ENCODE results near the gene ANGPTL3. TPM values are rescaled to one million over a fixed set of nuclear protein-coding genes. Genes with fewer than 3 reads are reported as not detected.
"Not testable (repeated sequence)": the region's sequence is repeated elsewhere in the genome, so short reads cannot be mapped to it uniquely, and the experiment has no call there.

The ANGPTL3 gene, protein sequence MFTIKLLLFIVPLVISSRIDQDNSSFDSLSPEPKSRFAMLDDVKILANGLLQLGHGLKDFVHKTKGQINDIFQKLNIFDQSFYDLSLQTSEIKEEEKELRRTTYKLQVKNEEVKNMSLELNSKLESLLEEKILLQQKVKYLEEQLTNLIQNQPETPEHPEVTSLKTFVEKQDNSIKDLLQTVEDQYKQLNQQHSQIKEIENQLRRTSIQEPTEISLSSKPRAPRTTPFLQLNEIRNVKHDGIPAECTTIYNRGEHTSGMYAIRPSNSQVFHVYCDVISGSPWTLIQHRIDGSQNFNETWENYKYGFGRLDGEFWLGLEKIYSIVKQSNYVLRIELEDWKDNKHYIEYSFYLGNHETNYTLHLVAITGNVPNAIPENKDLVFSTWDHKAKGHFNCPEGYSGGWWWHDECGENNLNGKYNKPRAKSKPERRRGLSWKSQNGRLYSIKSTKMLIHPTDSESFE
- not detected in 2 replicates for total RNA-seq

DNA sequence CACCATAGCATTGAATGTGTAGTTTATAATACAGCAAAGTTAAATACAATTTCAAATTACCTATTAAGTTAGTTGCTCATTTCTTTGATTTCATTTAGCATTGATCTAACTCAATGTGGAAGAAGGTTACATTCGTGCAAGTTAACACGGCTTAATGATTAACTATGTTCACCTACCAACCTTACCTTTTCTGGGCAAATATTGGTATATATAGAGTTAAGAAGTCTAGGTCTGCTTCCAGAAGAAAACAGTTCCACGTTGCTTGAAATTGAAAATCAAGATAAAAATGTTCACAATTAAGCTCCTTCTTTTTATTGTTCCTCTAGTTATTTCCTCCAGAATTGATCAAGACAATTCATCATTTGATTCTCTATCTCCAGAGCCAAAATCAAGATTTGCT lies at the start of gene ANGPTL3:
Gene ANGPTL3, plus strand, starts transcription at position 240 of the 400 bp plus-strand sequence. Its CDS starts 47 bp downstream, at position 287.
- DNase-seq (ENCODE audit: low spot score) = no peak
- H3K27me3 Mint-ChIP-seq (ENCODE audit: low read depth) = no peaks in the 10 kb centered on the region
- H3K9me3 Mint-ChIP-seq = no peaks in the 10 kb centered on the region
- H3K4me3 Mint-ChIP-seq (ENCODE audit: low read depth) = no peak within 1 kb of the TSS
- H3K4me1 Mint-ChIP-seq (ENCODE audit: low read depth) = peaks cover 4% of the 10 kb centered on the region
- no peak within 1 kb of the TSS for H3K27ac Mint-ChIP-seq
- no peaks in the 10 kb centered on the region for H3K36me3 Mint-ChIP-seq (ENCODE audit: low read depth)
- intact Hi-C loops (cut with micrococcal nuclease) = no loop called here

DNA sequence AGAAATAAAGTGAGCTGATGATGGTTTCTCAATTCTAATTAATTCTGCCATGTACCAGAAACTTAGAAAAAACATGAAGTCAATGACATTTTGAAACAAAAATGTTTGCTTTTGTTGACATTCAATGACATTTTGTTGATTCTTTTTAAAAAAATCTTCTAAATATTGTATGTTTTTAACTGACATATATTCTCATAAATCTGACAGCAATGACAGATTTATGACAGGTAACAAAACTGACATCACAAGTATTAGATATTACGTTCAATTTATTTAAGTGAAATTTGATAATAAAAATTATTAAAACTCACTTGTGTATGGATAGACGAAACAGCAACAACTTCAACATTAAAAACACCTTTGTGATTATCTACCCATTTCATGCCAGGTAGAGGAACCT lies 36.0 kb upstream of the ANGPTL3 start:
- no peak for DNase-seq (ENCODE audit: low spot score)
- intact Hi-C loops (cut with micrococcal nuclease) = no loop called here
- Mint-ChIP-seq H3K4me3 (ENCODE audit: low read depth) (no peak overlapping the region), H3K4me1 (ENCODE audit: low read depth) (no peaks in the 10 kb centered on the region), H3K36me3 (ENCODE audit: low read depth) (no peaks in the 10 kb centered on the region), H3K27me3 (ENCODE audit: low read depth) (no peaks in the 10 kb centered on the region), H3K27ac (no peak overlapping the region), H3K9me3 (no peaks in the 10 kb centered on the region)

DNA sequence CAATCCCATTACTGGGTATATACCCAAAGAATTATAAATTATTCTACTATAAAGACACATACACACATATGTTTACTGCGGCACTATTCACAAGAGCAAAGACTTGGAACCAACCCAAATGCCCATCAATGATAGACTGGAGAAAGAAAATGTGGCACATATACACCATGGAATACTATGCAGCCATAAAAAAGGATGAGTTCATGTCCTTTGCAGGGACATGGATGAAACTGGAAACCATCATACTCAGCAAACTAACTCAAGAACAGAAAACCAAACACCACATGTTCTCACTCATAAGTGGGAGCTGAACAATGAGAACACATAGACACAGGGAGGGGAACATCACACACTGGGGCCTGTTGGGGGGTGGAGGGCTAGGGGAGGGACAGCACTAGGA lies 30.1 kb upstream of the ANGPTL3 start:
- H3K4me1 Mint-ChIP-seq (ENCODE audit: low read depth); H3K36me3 Mint-ChIP-seq (ENCODE audit: low read depth); H3K27me3 Mint-ChIP-seq (ENCODE audit: low read depth); H3K27ac Mint-ChIP-seq; intact Hi-C loops (cut with micrococcal nuclease); H3K4me3 Mint-ChIP-seq (ENCODE audit: low read depth); DNase-seq (ENCODE audit: low spot score): not testable (repeated sequence)
- peaks cover 11% of the 10 kb centered on the region for H3K9me3 Mint-ChIP-seq

DNA sequence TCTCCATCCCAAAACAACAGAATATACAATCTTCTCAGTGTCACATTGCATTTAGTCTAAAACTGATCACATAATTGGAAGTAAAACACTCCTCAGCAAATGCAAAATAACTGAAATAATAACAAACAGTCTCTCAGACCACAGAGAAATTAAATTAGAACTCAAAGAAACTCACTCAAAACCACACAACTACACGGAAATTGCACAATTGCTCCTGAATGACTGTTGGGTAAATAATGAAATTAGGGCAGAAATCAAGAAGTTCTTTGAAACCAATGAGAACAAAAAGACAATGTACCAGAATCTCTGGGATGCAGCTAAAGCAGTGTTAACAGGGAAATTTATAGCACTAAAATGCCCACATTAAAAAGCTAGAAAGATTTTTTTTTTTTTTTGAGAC lies 29.4 kb upstream of the ANGPTL3 start:
- H3K27me3 Mint-ChIP-seq (ENCODE audit: low read depth); H3K4me1 Mint-ChIP-seq (ENCODE audit: low read depth): not testable (repeated sequence)

DNA sequence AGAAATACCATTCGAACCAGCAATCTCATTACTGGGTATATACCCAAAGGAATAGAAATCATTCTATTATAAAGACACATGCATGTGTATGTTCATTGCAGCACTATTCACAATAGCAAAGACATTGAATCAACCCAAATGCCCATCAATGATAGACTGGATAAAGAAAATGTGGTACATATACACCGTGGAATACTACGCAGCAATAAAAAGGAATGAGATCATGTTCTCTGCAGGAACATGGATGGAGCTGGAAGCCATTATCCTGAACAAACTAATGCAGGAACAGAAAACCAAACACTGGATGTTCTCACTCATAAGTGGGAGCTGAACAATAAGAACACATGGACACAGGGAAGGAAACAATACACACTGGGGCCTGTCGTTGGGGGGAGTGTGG lies 25.8 kb upstream of the ANGPTL3 start:
- peaks cover 11% of the 10 kb centered on the region for H3K9me3 Mint-ChIP-seq
- DNase-seq (ENCODE audit: low spot score); H3K27ac Mint-ChIP-seq; H3K36me3 Mint-ChIP-seq (ENCODE audit: low read depth); H3K27me3 Mint-ChIP-seq (ENCODE audit: low read depth); H3K4me1 Mint-ChIP-seq (ENCODE audit: low read depth); H3K4me3 Mint-ChIP-seq (ENCODE audit: low read depth); intact Hi-C loops (cut with micrococcal nuclease): not testable (repeated sequence)

More for the DNA sequence above, 29.4 kb upstream of the ANGPTL3 start:
- H3K4me3 Mint-ChIP-seq (ENCODE audit: low read depth); DNase-seq (ENCODE audit: low spot score); H3K27ac Mint-ChIP-seq; intact Hi-C loops (cut with micrococcal nuclease); H3K36me3 Mint-ChIP-seq (ENCODE audit: low read depth): not testable (repeated sequence)
- peaks cover 11% of the 10 kb centered on the region for H3K9me3 Mint-ChIP-seq

DNA sequence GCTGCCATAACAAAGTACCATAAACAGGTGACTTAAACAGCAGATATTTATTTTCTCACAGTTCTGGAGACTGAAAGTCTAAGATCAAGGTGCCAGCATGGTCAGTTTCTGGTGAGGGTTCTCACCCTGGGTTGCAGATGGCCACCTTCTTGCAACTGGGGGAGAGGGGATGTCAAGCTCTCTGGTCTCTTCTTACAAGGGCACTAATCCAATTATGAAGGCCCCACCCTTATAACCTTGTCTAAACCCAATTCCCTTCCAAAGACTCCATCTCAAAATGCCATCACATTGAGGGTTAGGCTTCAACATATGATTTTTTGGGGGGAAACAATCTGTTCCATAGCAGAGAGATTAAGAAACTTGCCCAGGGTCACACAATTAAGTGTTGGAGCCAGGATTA lies 24.8 kb upstream of the ANGPTL3 start:
- intact Hi-C loops (cut with micrococcal nuclease) = no loop called here
- H3K36me3 Mint-ChIP-seq (ENCODE audit: low read depth) = no peaks in the 10 kb centered on the region
- H3K27ac Mint-ChIP-seq = no peak overlapping the region
- H3K27me3 Mint-ChIP-seq (ENCODE audit: low read depth) = no peaks in the 10 kb centered on the region
- H3K4me3 Mint-ChIP-seq (ENCODE audit: low read depth) = no peak overlapping the region
- DNase-seq (ENCODE audit: low spot score) = no peak
- H3K4me1 Mint-ChIP-seq (ENCODE audit: low read depth) = peaks cover 5% of the 10 kb centered on the region
- H3K9me3 Mint-ChIP-seq = peaks cover 11% of the 10 kb centered on the region

DNA sequence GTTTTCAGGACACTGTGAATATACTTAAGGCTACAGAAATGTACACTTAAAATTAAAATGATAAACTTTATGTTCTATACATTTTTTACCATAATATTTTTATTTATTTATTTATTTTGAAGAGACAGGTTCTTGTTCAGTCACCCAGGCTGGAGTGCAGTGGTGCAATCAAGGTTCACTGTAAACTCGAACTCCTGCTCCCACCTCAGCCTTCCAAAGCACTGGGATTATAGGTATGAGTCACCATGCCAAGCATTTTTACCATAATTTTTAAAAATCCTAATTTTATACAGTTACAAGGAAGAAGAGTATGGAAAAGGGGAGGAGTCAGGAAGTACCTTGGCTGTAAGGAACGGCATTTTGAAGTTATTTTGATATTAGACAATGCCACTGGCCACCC lies 23.6 kb upstream of the ANGPTL3 start:
- intact Hi-C loops (cut with micrococcal nuclease) = no loop called here
- H3K27ac Mint-ChIP-seq = no peak overlapping the region
- H3K4me3 Mint-ChIP-seq (ENCODE audit: low read depth) = no peak overlapping the region
- H3K4me1 Mint-ChIP-seq (ENCODE audit: low read depth) = peaks cover 5% of the 10 kb centered on the region
- no peaks in the 10 kb centered on the region for H3K27me3 Mint-ChIP-seq (ENCODE audit: low read depth)
- H3K9me3 Mint-ChIP-seq = peaks cover 7% of the 10 kb centered on the region
- no peaks in the 10 kb centered on the region for H3K36me3 Mint-ChIP-seq (ENCODE audit: low read depth)
- no peak for DNase-seq (ENCODE audit: low spot score)

DNA sequence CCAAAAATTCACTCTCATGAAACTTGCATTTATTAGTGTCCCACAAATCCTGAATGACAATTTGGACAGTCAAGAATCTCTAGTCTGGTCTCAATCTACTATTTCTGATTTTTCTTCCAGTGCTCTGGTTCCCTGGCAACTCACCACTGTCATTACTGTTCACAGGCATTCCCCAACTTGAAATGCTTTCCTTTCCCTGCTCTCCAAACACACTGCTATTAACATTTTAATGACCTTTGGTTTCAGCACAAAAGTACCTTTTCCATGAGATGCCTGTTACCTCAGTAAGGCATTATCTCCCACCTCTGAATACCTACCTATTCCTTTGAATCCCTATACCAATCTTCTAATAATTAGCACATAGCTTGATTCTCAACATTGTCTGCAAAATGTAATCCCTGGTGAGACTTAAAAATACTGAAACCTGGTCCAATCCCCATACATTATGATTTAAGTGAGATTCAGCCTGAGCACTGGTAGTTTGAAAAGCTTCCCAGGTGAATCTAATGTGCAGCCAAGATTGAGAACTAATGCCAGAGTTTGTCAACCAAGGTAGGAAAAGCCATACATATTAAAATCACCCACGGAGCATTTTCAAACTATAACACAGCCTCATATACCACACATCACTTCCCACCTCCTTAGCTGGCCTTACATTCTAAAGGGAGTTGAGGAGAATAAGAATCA lies 11.7 kb upstream of the ANGPTL3 start:
- Mint-ChIP-seq H3K4me1 (ENCODE audit: low read depth) (peaks cover 6% of the 10 kb centered on the region), H3K27ac (no peak overlapping the region)

DNA sequence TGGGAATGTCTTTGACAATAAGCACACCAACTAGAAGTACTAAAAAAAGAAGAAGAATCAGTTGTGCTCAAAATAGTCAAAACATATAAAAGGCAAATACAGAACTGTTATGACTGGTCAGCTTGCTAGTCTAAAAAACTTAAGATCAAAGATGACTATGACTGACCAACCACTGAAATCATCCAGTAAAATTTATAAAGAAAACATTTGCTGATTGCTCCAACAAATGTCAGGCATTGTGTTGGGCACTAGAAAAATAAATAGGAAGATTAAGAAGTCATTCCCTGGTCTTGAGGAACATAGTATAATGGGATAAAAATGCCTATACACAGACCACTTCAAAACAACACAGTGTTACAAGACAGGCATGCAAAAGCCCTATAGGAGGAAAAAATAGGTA lies 9.3 kb upstream of the ANGPTL3 start:
- intact Hi-C loops (cut with micrococcal nuclease) = no loop called here
- no peaks in the 10 kb centered on the region for H3K9me3 Mint-ChIP-seq
- no peaks in the 10 kb centered on the region for H3K36me3 Mint-ChIP-seq (ENCODE audit: low read depth)
- H3K27me3 Mint-ChIP-seq (ENCODE audit: low read depth) = no peaks in the 10 kb centered on the region
- no peak overlapping the region for H3K27ac Mint-ChIP-seq
- H3K4me1 Mint-ChIP-seq (ENCODE audit: low read depth) = peaks cover 6% of the 10 kb centered on the region
- no peak overlapping the region for H3K4me3 Mint-ChIP-seq (ENCODE audit: low read depth)
- DNase-seq (ENCODE audit: low spot score) = no peak

More for the DNA sequence above, 11.7 kb upstream of the ANGPTL3 start:
- H3K4me3 Mint-ChIP-seq (ENCODE audit: low read depth) = no peak overlapping the region
- no peaks in the 10 kb centered on the region for H3K36me3 Mint-ChIP-seq (ENCODE audit: low read depth)
- H3K9me3 Mint-ChIP-seq = no peaks in the 10 kb centered on the region
- no peak for DNase-seq (ENCODE audit: low spot score)
- intact Hi-C loops (cut with micrococcal nuclease) = no loop called here
- no peaks in the 10 kb centered on the region for H3K27me3 Mint-ChIP-seq (ENCODE audit: low read depth)

DNA sequence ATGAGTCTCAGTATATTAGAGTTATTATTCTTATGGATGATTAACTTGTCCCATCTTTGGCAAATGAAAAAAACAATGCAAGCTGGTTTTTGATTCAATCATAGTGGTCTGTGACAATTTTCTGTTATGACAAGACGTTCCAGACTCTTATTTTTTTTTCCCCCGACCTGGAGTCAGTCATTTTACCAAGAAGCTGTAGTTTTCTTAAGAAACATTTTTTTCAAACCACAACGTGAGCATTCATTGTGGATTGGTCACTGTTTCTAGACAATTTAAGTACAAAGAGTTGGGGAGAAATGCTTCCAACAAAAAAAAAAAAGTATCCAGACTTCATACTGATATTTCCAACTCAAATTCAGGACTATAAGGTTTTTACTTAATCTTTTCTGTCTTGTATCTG lies 8.0 kb upstream of the ANGPTL3 start:
- no peaks in the 10 kb centered on the region for H3K9me3 Mint-ChIP-seq
- H3K36me3 Mint-ChIP-seq (ENCODE audit: low read depth) = no peaks in the 10 kb centered on the region
- no peak overlapping the region for H3K4me3 Mint-ChIP-seq (ENCODE audit: low read depth)
- no peak overlapping the region for H3K27ac Mint-ChIP-seq
- H3K27me3 Mint-ChIP-seq (ENCODE audit: low read depth) = no peaks in the 10 kb centered on the region
- intact Hi-C loops (cut with micrococcal nuclease) = no loop called here
- peaks cover 6% of the 10 kb centered on the region for H3K4me1 Mint-ChIP-seq (ENCODE audit: low read depth)
- no peak for DNase-seq (ENCODE audit: low spot score)

DNA sequence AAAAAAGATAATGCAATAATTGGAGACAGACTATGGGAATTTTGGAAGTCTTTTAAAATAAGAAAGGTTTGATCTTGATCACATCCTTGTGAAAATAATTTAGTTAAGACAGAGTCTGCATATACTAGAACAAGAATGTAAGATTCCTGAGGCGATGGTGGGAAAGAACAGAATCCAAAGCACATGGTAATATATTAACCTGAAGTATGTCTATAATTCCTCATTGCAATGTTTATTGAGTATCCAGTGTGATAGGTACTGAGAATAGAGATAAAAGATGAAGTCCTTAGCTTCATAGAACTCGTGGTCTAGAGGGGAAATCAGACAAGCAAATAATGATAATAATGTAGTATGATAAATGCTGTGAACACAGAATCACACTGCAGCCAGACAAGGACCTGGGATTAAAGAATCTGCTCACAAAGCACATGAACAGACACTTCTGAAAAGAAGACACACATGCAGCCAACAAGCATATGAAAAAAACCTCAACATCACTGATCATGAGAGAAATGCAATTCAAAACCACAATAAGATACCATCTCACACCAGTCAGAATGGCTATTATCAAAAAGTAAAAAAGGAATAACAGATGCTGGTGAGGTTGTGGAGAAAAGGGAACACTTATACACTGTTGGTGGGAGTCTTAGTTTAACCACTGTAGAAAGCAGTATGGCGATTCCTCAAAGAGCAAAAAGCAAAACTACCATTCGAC lies 6.9 kb upstream of the ANGPTL3 start:
- no peak overlapping the region for H3K4me3 Mint-ChIP-seq (ENCODE audit: low read depth)
- no peaks in the 10 kb centered on the region for H3K27me3 Mint-ChIP-seq (ENCODE audit: low read depth)
- no peak overlapping the region for H3K27ac Mint-ChIP-seq
- intact Hi-C loops (cut with micrococcal nuclease) = no loop called here
- DNase-seq (ENCODE audit: low spot score) = no peak
- no peaks in the 10 kb centered on the region for H3K9me3 Mint-ChIP-seq
- peaks cover 6% of the 10 kb centered on the region for H3K4me1 Mint-ChIP-seq (ENCODE audit: low read depth)
- no peaks in the 10 kb centered on the region for H3K36me3 Mint-ChIP-seq (ENCODE audit: low read depth)

DNA sequence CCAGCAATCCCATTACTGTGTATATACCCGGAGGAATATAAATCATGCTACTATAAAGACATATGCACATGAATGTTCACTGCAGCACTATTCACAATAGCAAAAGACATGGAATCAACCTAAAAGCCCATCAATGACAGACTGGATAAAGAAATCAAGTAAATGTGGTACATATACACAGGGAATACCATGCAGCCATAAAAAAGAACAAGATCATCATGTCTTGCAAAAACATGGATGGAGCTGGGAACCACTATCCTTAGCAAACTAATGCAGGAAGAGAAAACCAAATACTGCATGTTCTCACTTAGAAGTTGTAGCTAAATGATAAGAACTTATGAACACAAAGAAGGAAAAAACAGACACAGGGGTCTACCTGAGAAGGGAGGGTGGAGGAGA lies 6.4 kb upstream of the ANGPTL3 start:
- H3K4me1 Mint-ChIP-seq (ENCODE audit: low read depth) = peaks cover 6% of the 10 kb centered on the region
- intact Hi-C loops (cut with micrococcal nuclease) = no loop called here
- H3K27me3 Mint-ChIP-seq (ENCODE audit: low read depth) = no peaks in the 10 kb centered on the region
- no peaks in the 10 kb centered on the region for H3K36me3 Mint-ChIP-seq (ENCODE audit: low read depth)
- H3K9me3 Mint-ChIP-seq = no peaks in the 10 kb centered on the region
- no peak overlapping the region for H3K4me3 Mint-ChIP-seq (ENCODE audit: low read depth)
- no peak for DNase-seq (ENCODE audit: low spot score)
- no peak overlapping the region for H3K27ac Mint-ChIP-seq
